Muscle of leg (tissue), 9 donors: Measurements from ENCODE around the gene FRMPD2. TPM values are rescaled to one million over a fixed set of nuclear protein-coding genes. Genes with fewer than 3 reads are reported as not detected.

ENCODE experiments used
- polyA plus RNA-seq, 8 donors: library from polyadenylated mRNA; unstranded; fragments of 120-200 nt; gene quantifications; one replicate each; pipeline versions ENCODE4 v1.2.1 to v1.2.3, GENCODE V29; 2013; ENCODE audit warnings: inconsistent platforms in 1 of 8, low replicate concordance in 1 of 8; ENCODE audit not compliant: insufficient read length in 8 of 8, insufficient read depth in 1 of 8
- total RNA-seq: library from RNA; stranded (reverse); fragments of 120-200 nt; gene quantifications from one replicate; pipeline ENCODE4 v1.2.4, GENCODE V29; 2013

FRMPD2 gene
- total and polyA plus RNA-seq, 9 donors: 0.11 to 0.88 (median 0.17) TPM; not detected in 1

Other genes starting within 250 kb of the FRMPD2 start
- gene MAPK8, start 32.0 kb upstream of the FRMPD2 start, total RNA-seq: 45.5 TPM
- gene MAPK8, start 32.0 kb upstream of the FRMPD2 start, polyA plus RNA-seq: 10 to 100 TPM; 26.0 to 39.0 (median 32.1) TPM